HUES48 (cell line): Measurements from ENCODE around the gene GLMN.
A peak's percentile ranks its signal among the peaks of the same experiment; 100 is the strongest.

Source experiments
- H3K27ac ChIP-seq: one replicate; pipeline ENCODE4 v1.7.0; 2013; ENCODE audit warnings: low read depth, low read length, inconsistent platforms
- H3K27me3 ChIP-seq: 2 replicates; pipeline ENCODE4 v1.6.1; 2013; ENCODE audit warnings: mild to moderate bottlenecking, low read length; ENCODE audit not compliant: control insufficient read depth, insufficient read depth
- H3K36me3 ChIP-seq: 2 replicates; pipeline ENCODE4 v1.6.1; 2013; ENCODE audit warnings: low read length; ENCODE audit not compliant: control insufficient read depth, insufficient read depth
- H3K4me1 ChIP-seq: 2 replicates; pipeline ENCODE4 v1.6.1; 2013; ENCODE audit warnings: mild to moderate bottlenecking, low read length; ENCODE audit not compliant: control insufficient read depth, insufficient read depth
- H3K4me3 ChIP-seq: 2 replicates; pipeline ENCODE4 v1.5.1; 2013; ENCODE audit warnings: mild to moderate bottlenecking, low read depth, low read length
- H3K9ac ChIP-seq: 2 replicates; pipeline ENCODE4 v1.6.1; 2013; ENCODE audit warnings: mild to moderate bottlenecking, low read depth, low read length, moderate library complexity
- H3K9me3 ChIP-seq: 2 replicates; pipeline ENCODE4 v1.6.1; 2013; ENCODE audit warnings: low read length; ENCODE audit not compliant: control insufficient read depth, insufficient read depth

The GLMN gene

DNA sequence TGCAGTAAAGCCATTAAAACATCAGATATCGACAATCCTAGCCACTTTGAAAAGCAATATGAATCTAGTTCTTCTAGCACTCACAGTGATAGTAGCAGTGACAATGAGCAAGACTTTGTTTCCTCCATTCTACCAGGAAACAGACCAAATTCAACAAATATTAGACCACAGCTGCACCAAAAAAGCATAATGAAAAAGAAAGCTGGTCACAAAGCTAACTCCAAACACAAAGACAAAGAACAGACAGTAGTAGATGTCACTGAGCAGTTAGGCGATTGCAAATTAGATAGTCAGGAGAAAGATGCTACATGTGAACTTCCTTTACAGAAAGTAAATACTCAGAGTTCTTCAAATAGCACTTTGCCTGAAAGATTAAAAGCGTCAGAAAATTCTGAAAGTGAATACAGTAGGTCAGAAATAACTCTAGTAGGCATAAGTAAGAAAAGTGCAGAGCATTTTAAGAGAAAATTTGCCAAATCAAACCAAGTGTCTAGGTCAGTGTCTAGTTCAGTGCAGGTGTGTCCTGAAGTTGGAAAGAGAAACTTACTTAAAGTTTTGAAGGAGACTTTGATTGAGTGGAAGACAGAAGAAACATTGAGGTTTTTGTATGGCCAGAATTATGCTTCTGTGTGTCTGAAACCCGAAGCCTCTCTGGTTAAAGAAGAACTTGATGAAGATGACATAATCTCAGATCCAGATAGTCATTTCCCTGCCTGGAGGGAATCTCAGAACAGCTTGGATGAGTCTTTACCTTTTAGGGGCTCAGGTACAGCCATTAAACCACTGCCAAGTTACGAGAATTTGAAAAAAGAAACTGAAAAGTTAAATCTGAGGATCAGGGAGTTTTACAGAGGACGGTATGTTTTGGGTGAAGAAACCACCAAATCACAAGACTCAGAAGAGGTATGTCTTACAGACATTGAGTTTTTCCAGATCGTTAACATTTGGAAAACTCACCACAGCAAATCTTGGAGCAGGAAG is 25.0 kb upstream of the GLMN start:
- Histone ChIP-seq H3K9me3 (peaks cover 14% of the 10 kb centered on the region), H3K27ac (no peak overlapping the region), H3K27me3 (no peaks in the 10 kb centered on the region), H3K9ac (no peak overlapping the region), H3K4me3 (no peak overlapping the region), H3K36me3 (peaks cover 47% of the 10 kb centered on the region), H3K4me1 (no peaks in the 10 kb centered on the region)

DNA sequence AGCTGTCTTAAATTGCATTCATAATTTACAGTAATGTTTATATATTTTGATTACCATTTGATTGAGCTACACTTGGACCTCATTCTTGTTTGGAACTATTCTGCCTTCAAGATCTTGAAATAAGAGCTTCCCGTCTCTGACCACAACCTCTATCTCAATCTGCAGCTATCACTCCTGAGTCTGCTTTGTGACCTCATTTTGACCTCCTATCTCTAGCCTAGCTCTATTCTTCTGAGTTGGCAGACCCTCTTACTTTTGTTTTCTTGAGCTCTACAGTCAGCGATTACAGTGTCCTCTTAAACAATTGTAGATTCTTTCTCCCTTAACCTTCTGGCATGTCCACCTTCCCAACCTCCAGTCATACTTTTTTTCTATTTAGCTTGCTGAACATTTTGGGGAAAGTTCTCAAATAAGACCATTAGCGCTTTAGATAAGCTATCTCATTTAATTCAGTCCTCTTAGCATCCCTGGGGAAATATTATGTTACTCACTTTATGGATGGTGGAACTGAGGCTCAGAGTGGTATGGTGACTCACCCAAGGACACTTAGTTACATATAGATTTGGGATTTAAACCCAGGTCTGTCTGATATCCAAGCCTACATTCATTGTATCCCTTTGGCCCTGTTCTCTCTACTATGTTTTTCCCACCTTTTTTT is 19.2 kb upstream of the GLMN start:
- Histone ChIP-seq H3K9me3 (no peaks in the 10 kb centered on the region), H3K4me1 (no peaks in the 10 kb centered on the region), H3K9ac (no peak overlapping the region), H3K4me3 (no peak overlapping the region), H3K27me3 (no peaks in the 10 kb centered on the region), H3K27ac (no peak overlapping the region), H3K36me3 (peaks cover 22% of the 10 kb centered on the region)

DNA sequence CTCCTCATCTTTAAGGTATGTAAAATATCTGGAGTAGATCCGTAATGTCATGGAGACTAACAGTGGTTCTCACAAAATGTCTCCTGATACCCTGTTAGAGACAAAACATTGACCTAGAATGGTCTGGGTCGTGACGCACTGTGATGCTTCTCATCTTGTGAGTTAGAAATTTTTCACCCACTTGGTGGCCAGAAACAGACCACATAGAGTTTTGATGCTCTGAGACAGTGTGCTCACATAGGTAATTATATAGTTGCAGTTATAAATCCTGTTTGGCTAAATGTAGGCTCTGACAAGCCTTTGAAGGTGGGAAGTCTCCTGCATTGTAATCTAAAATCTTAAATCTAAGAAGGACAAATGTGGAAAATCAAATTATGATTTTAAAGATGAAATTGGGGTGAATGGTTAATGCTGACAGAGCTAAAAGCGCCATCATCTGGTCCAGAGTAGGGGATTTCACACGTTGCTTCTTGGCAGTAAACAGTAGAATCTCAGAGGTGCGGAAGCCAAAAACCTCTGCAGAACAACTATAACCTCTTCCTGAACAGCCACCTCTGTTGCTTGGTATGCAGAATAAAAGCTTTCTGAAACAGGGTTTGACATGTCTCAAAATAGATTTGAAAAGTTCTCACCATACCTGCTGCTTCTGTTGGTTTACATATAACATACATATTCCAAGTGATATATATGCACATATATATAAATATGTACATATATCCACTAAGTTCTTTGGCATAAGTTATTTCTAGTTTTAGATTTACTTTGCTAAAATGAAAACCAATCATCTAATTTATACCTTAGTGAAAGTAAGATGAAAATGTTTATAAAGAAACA is 17.2 kb upstream of the GLMN start:
- no peak overlapping the region for H3K27ac ChIP-seq
- no peaks in the 10 kb centered on the region for H3K9me3 ChIP-seq
- H3K9ac ChIP-seq, result no peak overlapping the region
- H3K27me3 ChIP-seq, result no peaks in the 10 kb centered on the region
- peaks cover 24% of the 10 kb centered on the region for H3K36me3 ChIP-seq
- no peaks in the 10 kb centered on the region for H3K4me1 ChIP-seq
- H3K4me3 ChIP-seq, result no peak overlapping the region

DNA sequence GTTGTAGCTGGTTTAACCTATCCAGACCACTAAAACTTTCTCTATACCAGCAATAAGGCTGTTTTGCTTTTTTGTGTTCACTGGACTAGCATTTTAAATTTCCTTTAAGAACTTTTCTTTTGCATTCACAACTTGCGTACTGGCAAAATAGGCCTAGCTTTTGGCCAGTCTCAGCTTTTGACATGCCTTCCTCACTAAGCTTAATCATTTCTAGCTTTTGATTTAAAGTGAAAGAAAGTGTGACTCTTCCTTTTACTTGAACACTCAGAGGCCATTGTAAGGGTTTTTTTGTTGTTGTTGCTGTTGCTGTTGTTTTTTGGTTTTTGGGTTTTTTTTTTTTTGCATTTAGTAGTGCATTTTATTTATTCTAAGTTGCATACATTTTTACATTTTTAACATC is 15.2 kb upstream of the GLMN start:
- Histone ChIP-seq H3K4me1 (no peaks in the 10 kb centered on the region), H3K36me3 (peaks cover 21% of the 10 kb centered on the region), H3K27ac (no peak overlapping the region), H3K27me3 (no peaks in the 10 kb centered on the region), H3K4me3 (no peak overlapping the region), H3K9ac (no peak overlapping the region), H3K9me3 (no peaks in the 10 kb centered on the region)

DNA sequence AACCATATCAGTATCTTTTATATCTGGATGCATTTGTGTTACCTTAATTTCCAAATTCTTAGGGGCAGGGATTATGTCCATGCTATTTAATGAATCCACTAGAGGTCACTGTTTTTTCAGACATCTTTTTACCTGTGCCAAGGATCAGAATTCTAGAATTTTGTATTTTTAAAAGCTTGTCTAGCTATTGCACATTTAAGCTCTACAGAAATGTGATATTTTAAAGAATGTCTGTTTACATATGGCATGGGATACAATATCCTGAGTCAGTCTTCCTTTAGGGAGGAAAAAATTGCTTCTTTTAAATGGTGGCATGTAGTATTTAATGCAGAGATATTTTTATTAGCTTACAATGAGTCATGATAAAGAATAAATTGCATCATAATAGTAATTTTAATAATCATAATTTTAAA is 11.4 kb upstream of the GLMN start:
- Histone ChIP-seq H3K4me1 (peaks cover 8% of the 10 kb centered on the region), H3K9ac (no peak overlapping the region), H3K4me3 (no peak overlapping the region), H3K27ac (no peak overlapping the region), H3K9me3 (no peaks in the 10 kb centered on the region), H3K36me3 (peaks cover 46% of the 10 kb centered on the region), H3K27me3 (no peaks in the 10 kb centered on the region)

DNA sequence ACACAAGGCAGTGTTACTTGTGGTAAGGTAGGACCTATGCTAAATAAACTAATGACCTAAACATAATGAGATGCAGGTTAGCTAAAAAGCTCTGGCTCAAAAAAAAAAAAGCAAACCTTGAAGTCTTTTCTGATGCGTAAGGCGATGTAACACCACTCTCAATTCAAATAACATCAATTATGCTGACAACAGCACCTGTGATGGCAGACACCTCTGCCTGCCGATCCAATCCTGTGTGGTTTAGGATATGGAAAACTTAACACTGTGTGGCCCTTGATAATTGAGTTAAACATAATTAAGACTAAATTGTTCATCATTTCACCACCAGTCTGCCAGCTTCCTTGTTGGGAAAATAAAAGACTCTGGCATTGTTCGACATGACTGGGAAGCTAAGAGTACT is 9.2 kb upstream of the GLMN start:
- no peaks in the 10 kb centered on the region for H3K27me3 ChIP-seq
- H3K9ac ChIP-seq, result no peak overlapping the region
- peaks cover 64% of the 10 kb centered on the region for H3K36me3 ChIP-seq
- no peaks in the 10 kb centered on the region for H3K9me3 ChIP-seq
- H3K4me3 ChIP-seq, result no peak overlapping the region
- no peak overlapping the region for H3K27ac ChIP-seq
- H3K4me1 ChIP-seq, result peaks cover 8% of the 10 kb centered on the region

DNA sequence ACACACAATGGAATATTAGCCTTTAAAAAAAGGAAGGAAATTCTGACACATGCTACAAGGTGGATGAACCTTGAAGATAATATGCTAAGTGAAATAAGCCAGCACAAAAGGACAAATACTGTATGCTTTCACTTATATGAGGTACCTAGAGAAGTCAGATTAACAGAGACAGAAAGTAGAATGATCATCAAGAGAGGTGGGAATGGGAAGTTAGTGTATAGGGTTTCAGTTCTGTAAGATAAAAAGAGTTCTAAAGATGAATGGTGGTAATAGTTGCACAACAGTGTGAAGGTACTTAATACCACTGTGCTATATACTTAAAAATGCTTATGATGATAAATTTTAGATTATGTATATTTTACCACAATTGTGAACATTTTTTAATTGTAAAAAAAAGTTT is 7.2 kb upstream of the GLMN start:
- Histone ChIP-seq H3K9ac (no peak overlapping the region), H3K27ac (no peak overlapping the region), H3K9me3 (no peaks in the 10 kb centered on the region), H3K36me3 (peaks cover 61% of the 10 kb centered on the region), H3K4me3 (no peak overlapping the region), H3K4me1 (peaks cover 8% of the 10 kb centered on the region), H3K27me3 (no peaks in the 10 kb centered on the region)

DNA sequence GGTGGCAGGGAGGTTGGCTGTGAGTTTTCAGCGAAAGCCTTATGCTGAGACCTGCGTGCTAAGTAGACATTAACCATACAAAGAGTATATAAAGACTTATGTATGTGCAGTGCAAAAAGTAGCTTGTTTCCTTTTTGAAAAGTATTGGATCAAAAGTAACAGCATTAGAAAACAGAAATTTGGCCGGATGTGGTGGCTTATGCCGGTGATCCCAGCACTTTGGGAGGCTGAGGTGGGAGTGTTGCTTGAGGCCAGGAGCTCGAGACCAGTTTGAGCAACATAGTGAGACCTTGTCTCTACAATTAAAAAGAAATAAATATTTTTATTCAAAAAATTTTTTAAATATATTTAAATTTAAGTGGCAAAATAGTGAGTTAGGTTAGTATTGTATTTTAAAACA is 2.2 kb upstream of the GLMN start:
- Histone ChIP-seq H3K4me3 (no peak overlapping the region), H3K27me3 (no peaks in the 10 kb centered on the region), H3K9me3 (no peaks in the 10 kb centered on the region), H3K9ac (no peak overlapping the region), H3K36me3 (peaks cover 48% of the 10 kb centered on the region), H3K4me1 (0 out of 2 replicates have a peak, but pooled peaks cover 4% of the 10 kb centered on the region), H3K27ac (no peak overlapping the region)

DNA sequence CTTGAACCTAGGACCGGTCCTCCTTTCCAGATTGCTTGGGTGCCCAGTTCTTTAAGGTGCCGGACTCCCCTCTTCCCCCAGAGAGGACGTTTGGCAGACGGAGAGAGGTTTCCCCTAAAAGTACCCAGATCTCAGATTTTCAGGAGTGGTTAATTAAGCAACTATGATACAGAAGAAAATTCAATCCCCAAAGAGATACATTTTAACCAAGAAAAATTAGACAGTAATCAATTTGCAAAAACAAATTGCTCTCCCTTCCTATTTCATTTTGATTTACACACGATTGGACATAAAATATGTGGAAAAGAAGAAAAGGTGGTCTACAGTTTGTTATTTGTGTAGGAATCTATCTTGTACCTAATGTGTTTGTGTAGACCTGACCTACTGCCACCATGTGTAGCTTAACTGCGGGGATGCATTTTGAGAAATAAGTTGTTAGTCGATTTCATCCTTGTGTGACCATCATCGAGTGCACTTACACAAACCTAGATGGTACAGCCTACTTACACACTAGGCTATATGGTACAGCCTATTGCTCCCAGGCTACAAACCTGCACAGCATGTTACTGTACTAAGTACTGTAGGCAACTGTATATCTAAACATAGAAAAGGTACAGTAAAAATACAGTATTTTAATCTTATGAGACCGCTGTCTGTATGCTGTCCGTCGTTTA is 827 bp upstream of the GLMN start:
- Histone ChIP-seq H3K4me1 (0 out of 2 replicates have a peak, but pooled peaks cover 4% of the 10 kb centered on the region), H3K27me3 (no peaks in the 10 kb centered on the region), H3K27ac (peak overlapping the region; percentile 65), H3K9me3 (no peaks in the 10 kb centered on the region), H3K9ac (peak overlapping the region; percentile 97), H3K36me3 (peaks cover 48% of the 10 kb centered on the region), H3K4me3 (peak overlapping the region; percentile 98)

DNA sequence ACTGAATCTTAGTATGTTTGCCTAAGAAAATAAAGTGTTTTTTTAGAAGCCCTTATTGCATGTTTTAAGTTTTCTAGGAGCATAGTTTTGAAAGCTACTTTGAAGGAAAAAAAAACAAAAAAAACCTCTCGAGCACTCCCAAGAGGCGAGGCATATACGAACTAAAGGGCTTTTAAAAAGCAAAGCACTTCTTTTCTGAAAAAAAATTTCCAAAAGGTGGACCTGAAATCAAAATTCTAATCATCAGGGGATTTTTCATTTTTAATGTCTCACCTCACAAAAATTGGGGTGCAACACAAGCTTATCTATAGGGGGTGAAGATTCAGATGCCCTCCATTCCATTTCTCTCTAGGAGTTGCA is 594 bp downstream of the GLMN start:
- peak overlapping the region; percentile 95 for H3K27ac ChIP-seq

More for the DNA sequence above, 594 bp downstream of the GLMN start:
- Histone ChIP-seq H3K9ac (peak overlapping the region; percentile 97), H3K4me1 (0 out of 2 replicates have a peak, but pooled peaks cover 4% of the 10 kb centered on the region), H3K36me3 (peaks cover 46% of the 10 kb centered on the region), H3K9me3 (no peaks in the 10 kb centered on the region), H3K27me3 (no peaks in the 10 kb centered on the region), H3K4me3 (peak overlapping the region; percentile 98)
